ENCODE measurements around the gene AGPAT4.
"Not testable (repeated sequence)": the region's sequence is repeated elsewhere in the genome, so short reads cannot be mapped to it uniquely, and the experiment has no call there.

Gene AGPAT4

GRCh38 chr6:161200610-161201370 is 73.1 kb downstream of the AGPAT4 start:
- no peak for DNase-seq (ENCODE audit: low read depth)

- DNase-seq (ENCODE audit: low read depth) = no peak
Observed at GRCh38 chr6:161199850-161200249, 74.0 kb downstream of the AGPAT4 start.

GRCh38 chr6:161198783-161199460 is 74.9 kb downstream of the AGPAT4 start:
- no peak for DNase-seq (ENCODE audit: low read depth)

- no peak for DNase-seq (ENCODE audit: low read depth)
Observed at GRCh38 chr6:161198176-161198575, 75.7 kb downstream of the AGPAT4 start.

GRCh38 chr6:161195386-161195785 is 78.5 kb downstream of the AGPAT4 start:
- DNase-seq (ENCODE audit: low read depth) = no peak

GRCh38 chr6:161194374-161194773 is 79.5 kb downstream of the AGPAT4 start:
- no peak for DNase-seq (ENCODE audit: low read depth)

GRCh38 chr6:161192636-161193411 is 81.0 kb downstream of the AGPAT4 start:
- DNase-seq (ENCODE audit: low read depth) = no peak

- no peak for DNase-seq (ENCODE audit: low read depth)
Observed at GRCh38 chr6:161191671-161192070, 82.2 kb downstream of the AGPAT4 start.

- DNase-seq (ENCODE audit: low read depth) = no peak
Observed at GRCh38 chr6:161191007-161191406, 82.9 kb downstream of the AGPAT4 start.

- DNase-seq (ENCODE audit: low read depth) = no peak
Observed at GRCh38 chr6:161189891-161190290, 84.0 kb downstream of the AGPAT4 start.

- DNase-seq (ENCODE audit: low read depth) = no peak
Observed at GRCh38 chr6:161188547-161189465, 85.1 kb downstream of the AGPAT4 start.

- no peak for DNase-seq (ENCODE audit: low read depth)
Observed at GRCh38 chr6:161186173-161186769, 87.6 kb downstream of the AGPAT4 start.

- no peak for DNase-seq (ENCODE audit: low read depth)
Observed at GRCh38 chr6:161181121-161181520, 92.7 kb downstream of the AGPAT4 start.

- DNase-seq (ENCODE audit: low read depth) = not testable (repeated sequence)
Observed at GRCh38 chr6:161178155-161178554, 95.7 kb downstream of the AGPAT4 start.

- not testable (repeated sequence) for DNase-seq (ENCODE audit: low read depth)
Observed at GRCh38 chr6:161176428-161176827, 97.4 kb downstream of the AGPAT4 start.

GRCh38 chr6:161172769-161173168 is 101.1 kb downstream of the AGPAT4 start:
- DNase-seq (ENCODE audit: low read depth) = not testable (repeated sequence)

- no peak for DNase-seq (ENCODE audit: low read depth)
Observed at GRCh38 chr6:161171207-161171606, 102.7 kb downstream of the AGPAT4 start.

GRCh38 chr6:161169696-161170095 is 104.2 kb downstream of the AGPAT4 start:
- no peak for DNase-seq (ENCODE audit: low read depth)

- DNase-seq (ENCODE audit: low read depth) = no peak
Observed at GRCh38 chr6:161169035-161169434, 104.8 kb downstream of the AGPAT4 start.

- DNase-seq (ENCODE audit: low read depth) = no peak
Observed at GRCh38 chr6:161168281-161168891, 105.5 kb downstream of the AGPAT4 start.

- DNase-seq (ENCODE audit: low read depth) = no peak
Observed at GRCh38 chr6:161166677-161167076, 107.2 kb downstream of the AGPAT4 start.
